Smooth muscle cell of the umbilical artery (primary cell): Measurements from ENCODE around the gene OR5H1. TPM values are rescaled to one million over a fixed set of nuclear protein-coding genes. Genes with fewer than 3 reads are reported as not detected.

ENCODE experiments used
- total RNA-seq: library from RNA; depleted of rRNA; stranded (reverse); fragments of >200 nt; gene quantifications from 2 replicates; pipeline ENCODE4 v1.2.3, GENCODE V29; 2014

Gene OR5H1
- total RNA-seq, result not detected in 2 replicates

GRCh38 chr3:98130421-98130820, at the start of gene OR5H1:
TSS of gene OR5H1 (plus strand) at chr3:98130721. CDS start at chr3:98132698, 1,977 bp downstream.

GRCh38 chr3:98086873-98087272, 43.6 kb upstream of the OR5H1 start, which contains the start of gene OR5AC2:
TSS of gene OR5AC2 (plus strand) at chr3:98087173. CDS start at chr3:98087173, 0 bp downstream.

GRCh38 chr3:98147179-98147578, 16.7 kb downstream of the OR5H1 start, which contains the start of gene OR5H14:
TSS of gene OR5H14 (plus strand) at chr3:98147479. CDS start at chr3:98149386, 1,907 bp downstream.

DNA sequence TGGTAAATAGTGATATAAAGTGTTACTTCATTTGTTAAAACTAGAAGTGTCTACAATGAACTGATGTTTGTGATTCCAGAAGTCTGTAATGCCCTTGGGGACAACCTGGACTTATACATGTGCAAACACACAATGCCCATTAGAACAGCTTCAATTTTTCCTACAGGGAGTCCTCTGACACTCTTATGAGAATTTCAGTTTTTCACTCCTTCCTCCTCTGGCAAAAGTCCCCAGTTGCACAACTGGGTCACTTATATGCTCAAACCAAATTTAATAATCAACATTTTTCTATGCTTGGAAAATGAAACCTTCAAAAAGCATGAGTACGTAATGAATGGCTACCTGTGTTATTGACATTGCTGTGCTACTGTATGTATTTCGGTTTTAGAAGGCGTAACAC, 35.9 kb downstream of the OR5H1 start, which contains the start of gene OR5H15:
Gene OR5H15, plus strand, starts transcription at position 301 of the 400 bp plus-strand sequence. CDS start 2,004 bp downstream, outside the sequence.

Other genes starting within 250 kb of the OR5H1 start
- 25.5 and 36.2 TPM in 2 replicates for gene RIOX2, start 158.3 kb upstream of the OR5H1 start, total RNA-seq
- gene GABRR3, start 95.4 kb upstream of the OR5H1 start, total RNA-seq, result not detected in 2 replicates
- not detected in 2 replicates for gene OR5AC2, start 43.5 kb upstream of the OR5H1 start, total RNA-seq
- gene OR5H14, start 16.8 kb downstream of the OR5H1 start, total RNA-seq, result not detected in 2 replicates
- not detected in 2 replicates for gene OR5H15, start 36.0 kb downstream of the OR5H1 start, total RNA-seq
- not detected in 2 replicates for gene OR5H6, start 133.5 kb downstream of the OR5H1 start, total RNA-seq
- gene OR5H2, start 151.8 kb downstream of the OR5H1 start, total RNA-seq, result not detected in 2 replicates
- not detected in 2 replicates for gene OR5K4, start 223.1 kb downstream of the OR5H1 start, total RNA-seq